NT2/D1 (cell line): Measurements from ENCODE around the gene KLHL1.

ENCODE experiments used
- DNase-seq: peaks from one replicate; pipeline ENCODE4 v3.0.0-alpha.2; 2011; ENCODE audit warnings: low read depth, low spot score
- H3K27me3 ChIP-seq: 2 replicates; pipeline ENCODE4 v1.6.0; 2011; ENCODE audit warnings: mild to moderate bottlenecking; ENCODE audit not compliant: insufficient read length, insufficient read depth
- H3K36me3 ChIP-seq: 2 replicates; pipeline ENCODE4 v1.6.1; 2011; ENCODE audit warnings: mild to moderate bottlenecking, low read length, mixed read lengths; ENCODE audit not compliant: insufficient read depth, insufficient read length
- H3K4me1 ChIP-seq: 2 replicates; pipeline ENCODE4 v1.5.1; 2011; ENCODE audit not compliant: insufficient read depth, insufficient read length
- H3K4me3 ChIP-seq: 2 replicates; pipeline ENCODE4 v1.5.1; 2011; ENCODE audit warnings: low read depth; ENCODE audit not compliant: insufficient read length
- H3K9ac ChIP-seq: 2 replicates; pipeline ENCODE4 v1.6.0; 2011; ENCODE audit warnings: low read depth; ENCODE audit not compliant: insufficient read length
- H3K9me3 ChIP-seq: 2 replicates; pipeline ENCODE4 v1.5.1; 2011; ENCODE audit warnings: mild to moderate bottlenecking, low read length; ENCODE audit not compliant: insufficient read depth
- SUZ12 ChIP-seq: IDR thresholded peaks from 2 replicates; pipeline ENCODE4 v1.6.1; 2011; ENCODE audit not compliant: insufficient read length, insufficient read depth; ENCODE audit errors: extremely low read depth
- YY1 ChIP-seq: IDR thresholded peaks from 2 replicates; pipeline ENCODE4 v1.6.1; 2011; ENCODE audit not compliant: insufficient read length, insufficient read depth
- ZNF274 ChIP-seq: IDR thresholded peaks from 2 replicates; pipeline ENCODE4 v1.6.1; 2011; ENCODE audit warnings: mild to moderate bottlenecking, low read depth, low read length

KLHL1 gene

GRCh38 chr13:69956349-69956748 lies 151.9 kb downstream of the KLHL1 start:
- no peaks in the 10 kb centered on the region for H3K27me3 ChIP-seq
- H3K9ac ChIP-seq = no peak overlapping the region
- TF ChIP-seq ZNF274 = no peak
- TF ChIP-seq YY1 = no peak
- no peak for TF ChIP-seq SUZ12
- H3K4me1 ChIP-seq = no peaks in the 10 kb centered on the region
- no peak overlapping the region for H3K4me3 ChIP-seq
- DNase-seq = no peak
- no peaks in the 10 kb centered on the region for H3K36me3 ChIP-seq
- H3K9me3 ChIP-seq = no peaks in the 10 kb centered on the region

DNA sequence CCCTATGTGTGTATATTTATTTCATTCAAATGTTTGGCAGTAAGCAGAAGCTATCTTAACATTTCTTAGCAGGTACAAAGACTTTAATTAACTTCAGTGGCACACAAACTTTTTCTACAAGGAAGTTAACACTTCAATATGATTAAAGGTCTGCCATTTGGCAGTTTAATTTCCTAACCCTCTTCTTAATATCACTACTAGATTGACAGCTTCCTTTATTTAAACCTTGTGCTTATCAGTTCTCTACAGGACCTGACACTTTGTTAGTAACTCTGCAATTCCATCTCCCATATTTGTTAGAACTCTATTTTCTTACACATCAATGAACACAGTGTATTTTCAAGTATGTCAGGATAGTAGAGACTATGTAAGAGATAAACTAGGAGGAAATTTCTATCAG lies 153.0 kb downstream of the KLHL1 start:
- H3K36me3 ChIP-seq = no peaks in the 10 kb centered on the region
- H3K4me3 ChIP-seq = no peak overlapping the region
- no peak overlapping the region for H3K9ac ChIP-seq
- no peak for DNase-seq
- no peak for TF ChIP-seq ZNF274
- no peak for TF ChIP-seq SUZ12
- TF ChIP-seq YY1 = no peak
- H3K27me3 ChIP-seq = no peaks in the 10 kb centered on the region
- H3K4me1 ChIP-seq = no peaks in the 10 kb centered on the region
- H3K9me3 ChIP-seq = no peaks in the 10 kb centered on the region

- H3K36me3 ChIP-seq = no peaks in the 10 kb centered on the region
- H3K9ac ChIP-seq = no peak overlapping the region
- H3K9me3 ChIP-seq = no peaks in the 10 kb centered on the region
- DNase-seq = no peak
- no peak for TF ChIP-seq ZNF274
- TF ChIP-seq SUZ12 = no peak
- H3K4me3 ChIP-seq = no peak overlapping the region
- H3K27me3 ChIP-seq = no peaks in the 10 kb centered on the region
- H3K4me1 ChIP-seq = no peaks in the 10 kb centered on the region
Observed at GRCh38 chr13:69951412-69951811, 156.8 kb downstream of the KLHL1 start.

DNA sequence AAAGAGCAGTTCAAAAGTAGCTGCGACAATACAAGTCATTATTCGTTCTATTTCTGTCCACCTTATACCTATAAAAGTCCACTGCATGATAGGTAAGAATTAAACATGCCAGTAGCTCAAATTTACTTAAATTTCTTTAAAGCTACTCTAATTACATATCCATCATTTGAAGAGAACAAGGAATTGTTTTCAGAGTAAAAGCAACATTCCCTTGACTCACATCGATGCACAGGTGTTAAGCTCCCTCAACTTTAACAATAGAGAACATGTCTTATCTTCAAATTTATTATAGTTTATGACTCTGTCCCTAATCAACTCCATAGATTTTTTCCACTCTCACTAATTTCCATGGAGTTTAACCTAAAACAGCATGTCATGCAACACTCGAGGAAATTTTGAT lies 158.1 kb downstream of the KLHL1 start:
- Histone ChIP-seq H3K4me3 (no peak overlapping the region), H3K9ac (no peak overlapping the region), H3K27me3 (no peaks in the 10 kb centered on the region), H3K9me3 (no peaks in the 10 kb centered on the region), H3K4me1 (no peaks in the 10 kb centered on the region), H3K36me3 (no peaks in the 10 kb centered on the region)
- DNase-seq = no peak
- TF ChIP-seq YY1 (no peak), SUZ12 (no peak), ZNF274 (no peak)

GRCh38 chr13:69948016-69948415 lies 160.2 kb downstream of the KLHL1 start:
- no peaks in the 10 kb centered on the region for H3K4me1 ChIP-seq
- no peak for DNase-seq
- no peaks in the 10 kb centered on the region for H3K27me3 ChIP-seq
- no peaks in the 10 kb centered on the region for H3K9me3 ChIP-seq
- no peak overlapping the region for H3K4me3 ChIP-seq
- H3K9ac ChIP-seq = no peak overlapping the region
- TF ChIP-seq SUZ12 (no peak), YY1 (no peak), ZNF274 (no peak)
- H3K36me3 ChIP-seq = no peaks in the 10 kb centered on the region

- H3K4me3 ChIP-seq = no peak overlapping the region
- no peak for DNase-seq
- no peaks in the 10 kb centered on the region for H3K27me3 ChIP-seq
- H3K4me1 ChIP-seq = no peaks in the 10 kb centered on the region
- H3K9me3 ChIP-seq = no peaks in the 10 kb centered on the region
- TF ChIP-seq SUZ12 = no peak
- no peak for TF ChIP-seq YY1
- no peak for TF ChIP-seq ZNF274
- H3K9ac ChIP-seq = no peak overlapping the region
- no peaks in the 10 kb centered on the region for H3K36me3 ChIP-seq
Observed at GRCh38 chr13:69947582-69947981, 160.7 kb downstream of the KLHL1 start.

GRCh38 chr13:69946511-69946910 lies 161.7 kb downstream of the KLHL1 start:
- no peaks in the 10 kb centered on the region for H3K36me3 ChIP-seq
- no peak overlapping the region for H3K9ac ChIP-seq
- no peaks in the 10 kb centered on the region for H3K4me1 ChIP-seq
- no peaks in the 10 kb centered on the region for H3K9me3 ChIP-seq
- no peaks in the 10 kb centered on the region for H3K27me3 ChIP-seq
- no peak overlapping the region for H3K4me3 ChIP-seq
- no peak for DNase-seq
- no peak for TF ChIP-seq YY1
- no peak for TF ChIP-seq ZNF274
- no peak for TF ChIP-seq SUZ12

- Histone ChIP-seq H3K9ac (no peak overlapping the region), H3K4me1 (no peaks in the 10 kb centered on the region), H3K36me3 (no peaks in the 10 kb centered on the region), H3K9me3 (no peaks in the 10 kb centered on the region), H3K4me3 (no peak overlapping the region), H3K27me3 (no peaks in the 10 kb centered on the region)
- TF ChIP-seq YY1 = no peak
- no peak for TF ChIP-seq SUZ12
- TF ChIP-seq ZNF274 = no peak
- DNase-seq = no peak
Observed at GRCh38 chr13:69935043-69935442, 173.2 kb downstream of the KLHL1 start.
